Neural progenitor cell (in vitro differentiated cells): ENCODE results near the gene RRP1.

Source experiments
- EZH2 ChIP-seq: fragments of 200-600 bp; sonication (generic); IDR thresholded peaks from 2 replicates; pipeline ENCODE4 v1.6.1; 2017; ENCODE audit warnings: antibody characterized with exemption, mild to moderate bottlenecking, moderate library complexity
- EZH2phosphoT487 ChIP-seq: fragments of 200-600 bp; sonication (generic); IDR thresholded peaks from 2 replicates; pipeline ENCODE4 v1.6.1; 2017; ENCODE audit warnings: antibody characterized with exemption
- TF ChIP-seq, protein P1 (sequence below): fragments of 200-600 bp; sonication (generic); IDR thresholded peaks from 2 replicates; pipeline ENCODE4 v1.5.1; 2017; ENCODE audit warnings: antibody characterized with exemption, mild to moderate bottlenecking

DNA sequence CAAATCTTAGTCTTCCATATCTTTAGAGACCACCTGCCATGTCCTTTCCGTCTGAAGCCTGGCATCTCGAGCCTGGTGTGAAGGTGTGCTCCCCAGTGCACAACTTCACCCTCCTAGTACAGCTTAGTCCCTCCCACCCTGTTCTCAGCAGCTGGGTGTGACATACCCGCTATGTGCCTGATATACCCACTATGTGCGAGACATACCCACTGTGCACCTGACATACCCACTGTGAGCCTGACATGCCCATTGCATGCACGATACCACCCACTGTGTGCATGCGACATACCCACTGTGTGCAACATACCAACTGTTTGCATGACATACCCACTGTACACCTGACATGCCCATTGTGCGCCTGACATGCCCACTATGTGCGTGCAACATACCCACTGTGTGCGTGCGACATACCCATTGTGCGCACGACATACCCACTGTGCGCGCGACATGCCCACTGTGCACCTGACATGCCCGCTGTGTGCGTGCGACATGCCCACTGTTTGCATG lies 3.0 kb upstream of the RRP1 start:
- TF ChIP-seq EZH2phosphoT487 (no peak), EZH2 (no peak)
- TF ChIP-seq, protein P1, sequence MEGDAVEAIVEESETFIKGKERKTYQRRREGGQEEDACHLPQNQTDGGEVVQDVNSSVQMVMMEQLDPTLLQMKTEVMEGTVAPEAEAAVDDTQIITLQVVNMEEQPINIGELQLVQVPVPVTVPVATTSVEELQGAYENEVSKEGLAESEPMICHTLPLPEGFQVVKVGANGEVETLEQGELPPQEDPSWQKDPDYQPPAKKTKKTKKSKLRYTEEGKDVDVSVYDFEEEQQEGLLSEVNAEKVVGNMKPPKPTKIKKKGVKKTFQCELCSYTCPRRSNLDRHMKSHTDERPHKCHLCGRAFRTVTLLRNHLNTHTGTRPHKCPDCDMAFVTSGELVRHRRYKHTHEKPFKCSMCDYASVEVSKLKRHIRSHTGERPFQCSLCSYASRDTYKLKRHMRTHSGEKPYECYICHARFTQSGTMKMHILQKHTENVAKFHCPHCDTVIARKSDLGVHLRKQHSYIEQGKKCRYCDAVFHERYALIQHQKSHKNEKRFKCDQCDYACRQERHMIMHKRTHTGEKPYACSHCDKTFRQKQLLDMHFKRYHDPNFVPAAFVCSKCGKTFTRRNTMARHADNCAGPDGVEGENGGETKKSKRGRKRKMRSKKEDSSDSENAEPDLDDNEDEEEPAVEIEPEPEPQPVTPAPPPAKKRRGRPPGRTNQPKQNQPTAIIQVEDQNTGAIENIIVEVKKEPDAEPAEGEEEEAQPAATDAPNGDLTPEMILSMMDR, result no peak
